ENCODE results near the gene ENTPD3.

DNA sequence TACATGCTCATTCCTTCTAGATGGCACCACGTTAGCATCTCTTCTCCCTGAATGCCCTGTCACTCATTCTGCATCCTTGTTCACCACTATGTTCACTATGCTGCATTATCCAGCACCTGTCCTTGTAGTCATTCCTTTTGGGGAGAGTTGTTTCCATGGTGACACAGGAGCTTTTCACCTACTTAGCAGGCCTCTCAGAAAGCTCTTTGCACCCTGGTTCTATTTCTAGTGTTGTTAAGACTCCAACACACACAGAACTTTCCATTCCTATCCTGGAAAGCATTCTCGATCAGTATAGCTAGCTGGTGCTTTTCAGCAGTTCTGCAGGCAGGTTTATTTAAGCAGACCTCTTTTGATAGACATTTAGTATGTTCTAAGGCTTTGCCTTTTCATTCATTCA is 63.5 kb downstream of the ENTPD3 start:
- TF ChIP-seq POLR2A (IDR thresholded peaks at IDR 0.05; ENCODE audit: low read depth, low read length) (no peak), TAF1 (IDR thresholded peaks at IDR 0.05; ENCODE audit: low read depth, low read length) (no peak), POLR2AphosphoS5 (IDR thresholded peaks at IDR 0.05; ENCODE audit: low read depth, low read length) (no peak), SPI1 (IDR thresholded peaks at IDR 0.05; ENCODE audit: low read depth, low read length) (no peak)
